GM23338 (cell line): ENCODE results near the gene PCBP3. TPM values are rescaled to one million over a fixed set of nuclear protein-coding genes. Genes with fewer than 3 reads are reported as not detected.

Experiments
- ATAC-seq: fragments of 200-7000 bp; cut with Tn5 transposase; 3 replicates; pipeline ENCODE4 v1.9.1; 2020
- DNase-seq: peaks from one replicate; pipeline ENCODE4 v3.0.0-alpha.2; 2015; ENCODE audit warnings: low spot score
- H2AFZ ChIP-seq: fragments of 200-600 bp; sonication (generic); 2 replicates; pipeline ENCODE4 v1.8.0; 2016; ENCODE audit warnings: antibody characterized with exemption, mild to moderate bottlenecking, moderate library complexity
- H3F3A ChIP-seq: fragments of 200-600 bp; sonication (generic); replicated peaks from 2 replicates; pipeline ENCODE4 v1.8.0; 2017; ENCODE audit warnings: antibody characterized with exemption, mixed run types, low read depth
- H3K27ac ChIP-seq: fragments of 200-600 bp; sonication (generic); 2 replicates; pipeline ENCODE4 v1.6.1; 2016; ENCODE audit warnings: low read depth
- H3K27me3 ChIP-seq: fragments of 200-600 bp; sonication (generic); 2 replicates; pipeline ENCODE4 v1.8.0; 2016; ENCODE audit warnings: mild to moderate bottlenecking, mixed run types, moderate library complexity; ENCODE audit not compliant: insufficient read depth
- H3K36me3 ChIP-seq: fragments of 200-600 bp; sonication (generic); 2 replicates; pipeline ENCODE4 v1.8.0; 2016; ENCODE audit warnings: mild to moderate bottlenecking; ENCODE audit not compliant: insufficient read depth
- H3K4me1 ChIP-seq: fragments of 200-600 bp; sonication (generic); 2 replicates; pipeline ENCODE4 v1.8.0; 2016; ENCODE audit warnings: mild to moderate bottlenecking, moderate library complexity; ENCODE audit not compliant: insufficient read depth
- H3K4me2 ChIP-seq: fragments of 200-600 bp; sonication (generic); 2 replicates; pipeline ENCODE4 v1.7.1; 2017; ENCODE audit warnings: mixed run types
- H3K4me3 ChIP-seq: fragments of 200-600 bp; sonication (generic); 2 replicates; pipeline ENCODE4 v1.6.1; 2016; ENCODE audit warnings: mixed run types
- H3K79me2 ChIP-seq: fragments of 200-600 bp; sonication (generic); replicated peaks from 2 replicates; pipeline ENCODE4 v1.8.0; 2017; ENCODE audit warnings: mild to moderate bottlenecking; ENCODE audit not compliant: insufficient read depth
- H3K9me2 ChIP-seq: fragments of 200-600 bp; sonication (generic); 2 replicates; pipeline ENCODE4 v1.8.0; 2017; ENCODE audit not compliant: insufficient read depth
- H4K20me1 ChIP-seq: fragments of 200-600 bp; sonication (generic); replicated peaks from 2 replicates; pipeline ENCODE4 v1.8.0; 2017; ENCODE audit warnings: mild to moderate bottlenecking; ENCODE audit not compliant: insufficient read depth
- H3K27ac Mint-ChIP-seq: 2 replicates; pipeline ENCODE4 v1.8.0; 2020; ENCODE audit warnings: inconsistent platforms, mild to moderate bottlenecking, moderate library complexity, mixed read lengths
- H3K27me3 Mint-ChIP-seq: 3 replicates; pipeline ENCODE4 v1.8.0; 2022; ENCODE audit warnings: low read depth, mild to moderate bottlenecking, moderate library complexity, mixed read lengths, inconsistent platforms; ENCODE audit not compliant: insufficient read depth, poor library complexity
- H3K36me3 Mint-ChIP-seq: 3 replicates; pipeline ENCODE4 v1.8.0; 2021; ENCODE audit warnings: low read depth, mild to moderate bottlenecking, inconsistent platforms, moderate library complexity, mixed read lengths
- H3K4me1 Mint-ChIP-seq: 3 replicates; pipeline ENCODE4 v1.8.0; 2020; ENCODE audit warnings: mild to moderate bottlenecking, inconsistent platforms, mixed read lengths
- H3K4me3 Mint-ChIP-seq: 3 replicates; pipeline ENCODE4 v1.8.0; 2021; ENCODE audit warnings: moderate library complexity, mild to moderate bottlenecking, inconsistent platforms, mixed read lengths
- H3K9me3 Mint-ChIP-seq: 3 replicates; pipeline ENCODE4 v1.8.0; 2020; ENCODE audit warnings: moderate library complexity, mild to moderate bottlenecking, inconsistent platforms, mixed read lengths
- CREB1 ChIP-seq: fragments of 250-450 bp; sonication (Bioruptor Pico); IDR thresholded peaks from 2 replicates; pipeline ENCODE4 v1.5.0; 2020; ENCODE audit warnings: low read depth, mild to moderate bottlenecking, moderate library complexity
- EZH2phosphoT487 ChIP-seq: fragments of 200-600 bp; sonication (generic); IDR thresholded peaks from one replicate; pipeline ENCODE4 v1.8.1; 2018; ENCODE audit warnings: antibody characterized with exemption; ENCODE audit not compliant: unreplicated experiment
- JUNB ChIP-seq: IDR thresholded peaks from one replicate; pipeline ENCODE4 v1.6.1; 2016; ENCODE audit warnings: antibody characterized with exemption; ENCODE audit not compliant: unreplicated experiment
- STAT1 ChIP-seq: IDR thresholded peaks from one replicate; pipeline ENCODE4 v1.6.1; 2016; ENCODE audit warnings: antibody characterized with exemption; ENCODE audit not compliant: unreplicated experiment
- ZNF114 ChIP-seq: fragments of 250-450 bp; sonication (Bioruptor Pico); IDR thresholded peaks from 2 replicates; pipeline ENCODE4 v1.5.0; 2020; ENCODE audit warnings: mild to moderate bottlenecking, moderate library complexity
- ZNF331 ChIP-seq: fragments of 250-450 bp; sonication (Bioruptor Pico); IDR thresholded peaks from 2 replicates; pipeline ENCODE4 v1.5.0; 2020; ENCODE audit warnings: low read depth, mild to moderate bottlenecking, moderate library complexity
- polyA plus RNA-seq: library from polyadenylated mRNA; unstranded; fragments of >200 nt; fragmentation: Nextera tagmentation; extraction: Ambion mirVana; gene quantifications from 2 replicates; pipeline ENCODE4 v1.2.1, GENCODE V29; 2016
- total RNA-seq: library from RNA; depleted of rRNA; stranded (reverse); fragments of >200 nt; shearing (Covaris generic); gene quantifications from 2 replicates; pipeline ENCODE4 v1.2.3, GENCODE V29; 2014
- TF ChIP-seq, protein P1 (sequence below): IDR thresholded peaks from 2 replicates; pipeline ENCODE4 v1.6.1; 2016; ENCODE audit warnings: antibody characterized with exemption
- TF ChIP-seq, protein P2 (sequence below): fragments of 250-450 bp; sonication (Bioruptor Pico); IDR thresholded peaks from 2 replicates; pipeline ENCODE4 v1.5.0; 2020; ENCODE audit warnings: mild to moderate bottlenecking, moderate library complexity

The PCBP3 gene
- total and polyA plus RNA-seq, 2 experiments from 2014 or later: 7.1 to 9.1 TPM

DNA sequence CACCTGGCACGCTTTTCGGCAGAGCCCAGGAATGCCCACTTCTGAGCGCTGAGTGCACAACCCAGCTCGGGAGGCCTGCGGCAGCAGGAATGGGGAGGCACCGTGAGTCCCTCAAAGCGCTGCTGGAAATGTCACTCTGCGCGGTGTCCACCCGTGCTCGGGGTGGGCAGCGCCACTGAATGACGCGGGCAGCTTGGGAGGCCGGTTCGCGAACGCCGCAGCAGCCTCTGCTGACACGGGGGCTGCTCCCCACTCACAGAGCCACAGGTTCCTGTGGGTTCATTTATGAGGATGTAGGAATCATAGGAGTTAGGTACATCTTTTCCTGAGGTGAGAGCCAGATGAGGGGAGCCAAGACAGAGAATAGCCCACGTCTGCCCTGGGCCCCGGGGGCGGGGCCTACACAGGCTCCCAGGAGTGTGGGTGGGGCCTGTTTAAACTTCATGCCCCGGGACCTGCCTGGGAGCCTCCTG, 191.3 kb downstream of the PCBP3 start:
- DNase-seq (no peak), ATAC-seq (peak; percentile 78)
- Histone ChIP-seq H3K9me2 (no peaks in the 10 kb centered on the region), H3K36me3 (no peaks in the 10 kb centered on the region), H3F3A (no peaks in the 10 kb centered on the region), H2AFZ (no peak overlapping the region), H3K27ac (no peak overlapping the region), H3K79me2 (no peaks in the 10 kb centered on the region), H4K20me1 (no peaks in the 10 kb centered on the region), H3K4me2 (no peak overlapping the region), H3K4me1 (no peaks in the 10 kb centered on the region), H3K27me3 (no peaks in the 10 kb centered on the region), H3K4me3 (no peak overlapping the region)
- H3K36me3 Mint-ChIP-seq: peaks cover 4% of the 10 kb centered on the region; the same call in 2 of the 3 replicates
- H3K4me1 Mint-ChIP-seq: peaks cover 24% of the 10 kb centered on the region
- H3K9me3 Mint-ChIP-seq: peaks cover 6% of the 10 kb centered on the region; the same call in 2 of the 3 replicates
- H3K27me3 Mint-ChIP-seq: peaks cover 9% of the 10 kb centered on the region
- H3K27ac Mint-ChIP-seq: no peak overlapping the region
- no peak for TF ChIP-seq JUNB
- no peak for TF ChIP-seq ZNF331 (CRISPR knock-in tag)
- TF ChIP-seq EZH2phosphoT487: no peak
- TF ChIP-seq, protein P1, sequence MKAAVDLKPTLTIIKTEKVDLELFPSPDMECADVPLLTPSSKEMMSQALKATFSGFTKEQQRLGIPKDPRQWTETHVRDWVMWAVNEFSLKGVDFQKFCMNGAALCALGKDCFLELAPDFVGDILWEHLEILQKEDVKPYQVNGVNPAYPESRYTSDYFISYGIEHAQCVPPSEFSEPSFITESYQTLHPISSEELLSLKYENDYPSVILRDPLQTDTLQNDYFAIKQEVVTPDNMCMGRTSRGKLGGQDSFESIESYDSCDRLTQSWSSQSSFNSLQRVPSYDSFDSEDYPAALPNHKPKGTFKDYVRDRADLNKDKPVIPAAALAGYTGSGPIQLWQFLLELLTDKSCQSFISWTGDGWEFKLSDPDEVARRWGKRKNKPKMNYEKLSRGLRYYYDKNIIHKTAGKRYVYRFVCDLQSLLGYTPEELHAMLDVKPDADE: no peak
- TF ChIP-seq CREB1 (CRISPR knock-in tag): no peak
- TF ChIP-seq, protein P2, sequence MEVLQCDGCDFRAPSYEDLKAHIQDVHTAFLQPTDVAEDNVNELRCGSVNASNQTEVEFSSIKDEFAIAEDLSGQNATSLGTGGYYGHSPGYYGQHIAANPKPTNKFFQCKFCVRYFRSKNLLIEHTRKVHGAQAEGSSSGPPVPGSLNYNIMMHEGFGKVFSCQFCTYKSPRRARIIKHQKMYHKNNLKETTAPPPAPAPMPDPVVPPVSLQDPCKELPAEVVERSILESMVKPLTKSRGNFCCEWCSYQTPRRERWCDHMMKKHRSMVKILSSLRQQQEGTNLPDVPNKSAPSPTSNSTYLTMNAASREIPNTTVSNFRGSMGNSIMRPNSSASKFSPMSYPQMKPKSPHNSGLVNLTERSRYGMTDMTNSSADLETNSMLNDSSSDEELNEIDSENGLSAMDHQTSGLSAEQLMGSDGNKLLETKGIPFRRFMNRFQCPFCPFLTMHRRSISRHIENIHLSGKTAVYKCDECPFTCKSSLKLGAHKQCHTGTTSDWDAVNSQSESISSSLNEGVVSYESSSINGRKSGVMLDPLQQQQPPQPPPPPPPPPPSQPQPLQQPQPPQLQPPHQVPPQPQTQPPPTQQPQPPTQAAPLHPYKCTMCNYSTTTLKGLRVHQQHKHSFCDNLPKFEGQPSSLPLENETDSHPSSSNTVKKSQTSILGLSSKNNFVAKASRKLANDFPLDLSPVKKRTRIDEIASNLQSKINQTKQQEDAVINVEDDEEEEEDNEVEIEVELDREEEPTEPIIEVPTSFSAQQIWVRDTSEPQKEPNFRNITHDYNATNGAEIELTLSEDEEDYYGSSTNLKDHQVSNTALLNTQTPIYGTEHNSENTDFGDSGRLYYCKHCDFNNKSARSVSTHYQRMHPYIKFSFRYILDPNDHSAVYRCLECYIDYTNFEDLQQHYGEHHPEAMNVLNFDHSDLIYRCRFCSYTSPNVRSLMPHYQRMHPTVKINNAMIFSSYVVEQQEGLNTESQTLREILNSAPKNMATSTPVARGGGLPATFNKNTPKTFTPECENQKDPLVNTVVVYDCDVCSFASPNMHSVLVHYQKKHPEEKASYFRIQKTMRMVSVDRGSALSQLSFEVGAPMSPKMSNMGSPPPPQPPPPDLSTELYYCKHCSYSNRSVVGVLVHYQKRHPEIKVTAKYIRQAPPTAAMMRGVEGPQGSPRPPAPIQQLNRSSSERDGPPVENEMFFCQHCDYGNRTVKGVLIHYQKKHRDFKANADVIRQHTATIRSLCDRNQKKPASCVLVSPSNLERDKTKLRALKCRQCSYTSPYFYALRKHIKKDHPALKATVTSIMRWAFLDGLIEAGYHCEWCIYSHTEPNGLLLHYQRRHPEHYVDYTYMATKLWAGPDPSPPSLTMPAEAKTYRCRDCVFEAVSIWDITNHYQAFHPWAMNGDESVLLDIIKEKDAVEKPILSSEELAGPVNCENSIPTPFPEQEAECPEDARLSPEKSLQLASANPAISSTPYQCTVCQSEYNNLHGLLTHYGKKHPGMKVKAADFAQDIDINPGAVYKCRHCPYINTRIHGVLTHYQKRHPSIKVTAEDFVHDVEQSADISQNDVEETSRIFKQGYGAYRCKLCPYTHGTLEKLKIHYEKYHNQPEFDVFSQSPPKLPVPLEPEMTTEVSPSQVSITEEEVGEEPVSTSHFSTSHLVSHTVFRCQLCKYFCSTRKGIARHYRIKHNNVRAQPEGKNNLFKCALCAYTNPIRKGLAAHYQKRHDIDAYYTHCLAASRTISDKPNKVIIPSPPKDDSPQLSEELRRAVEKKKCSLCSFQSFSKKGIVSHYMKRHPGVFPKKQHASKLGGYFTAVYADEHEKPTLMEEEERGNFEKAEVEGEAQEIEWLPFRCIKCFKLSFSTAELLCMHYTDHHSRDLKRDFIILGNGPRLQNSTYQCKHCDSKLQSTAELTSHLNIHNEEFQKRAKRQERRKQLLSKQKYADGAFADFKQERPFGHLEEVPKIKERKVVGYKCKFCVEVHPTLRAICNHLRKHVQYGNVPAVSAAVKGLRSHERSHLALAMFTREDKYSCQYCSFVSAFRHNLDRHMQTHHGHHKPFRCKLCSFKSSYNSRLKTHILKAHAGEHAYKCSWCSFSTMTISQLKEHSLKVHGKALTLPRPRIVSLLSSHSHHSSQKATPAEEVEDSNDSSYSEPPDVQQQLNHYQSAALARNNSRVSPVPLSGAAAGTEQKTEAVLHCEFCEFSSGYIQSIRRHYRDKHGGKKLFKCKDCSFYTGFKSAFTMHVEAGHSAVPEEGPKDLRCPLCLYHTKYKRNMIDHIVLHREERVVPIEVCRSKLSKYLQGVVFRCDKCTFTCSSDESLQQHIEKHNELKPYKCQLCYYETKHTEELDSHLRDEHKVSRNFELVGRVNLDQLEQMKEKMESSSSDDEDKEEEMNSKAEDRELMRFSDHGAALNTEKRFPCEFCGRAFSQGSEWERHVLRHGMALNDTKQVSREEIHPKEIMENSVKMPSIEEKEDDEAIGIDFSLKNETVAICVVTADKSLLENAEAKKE (CRISPR knock-in tag): no peak
- no peak for TF ChIP-seq ZNF114 (CRISPR knock-in tag)
- no peak for TF ChIP-seq STAT1
- no peak overlapping the region for H3K4me3 Mint-ChIP-seq
